Left forelimb (tissue), 1 donor: ENCODE results near the gene ACP7.

ENCODE experiments used
- DNase-seq: peaks from one replicate; pipeline ENCODE4 v3.0.0-alpha.2; 2018; ENCODE audit warnings: low spot score

Gene ACP7

DNA sequence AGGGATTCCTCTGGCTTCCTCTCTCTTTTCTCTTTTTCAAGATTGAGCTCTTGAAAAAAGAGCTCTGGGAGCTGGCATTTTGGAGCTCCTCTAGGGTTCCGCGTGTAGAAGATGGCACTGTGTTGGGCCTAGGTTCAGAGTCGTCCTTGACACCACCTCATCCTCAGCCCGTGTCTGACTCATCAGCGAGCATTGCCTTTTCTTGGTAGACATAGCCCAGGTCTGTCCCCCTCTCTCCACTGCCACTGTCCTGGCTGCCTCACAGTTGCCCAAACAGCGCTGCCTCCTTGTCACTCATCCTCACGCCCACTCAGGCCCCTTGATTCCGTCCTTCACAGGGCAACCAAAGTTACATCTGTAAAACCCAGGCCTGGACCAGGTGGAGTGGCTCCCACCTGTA lies 66.1 kb downstream of the ACP7 start:
- DNase-seq = no peak

DNA sequence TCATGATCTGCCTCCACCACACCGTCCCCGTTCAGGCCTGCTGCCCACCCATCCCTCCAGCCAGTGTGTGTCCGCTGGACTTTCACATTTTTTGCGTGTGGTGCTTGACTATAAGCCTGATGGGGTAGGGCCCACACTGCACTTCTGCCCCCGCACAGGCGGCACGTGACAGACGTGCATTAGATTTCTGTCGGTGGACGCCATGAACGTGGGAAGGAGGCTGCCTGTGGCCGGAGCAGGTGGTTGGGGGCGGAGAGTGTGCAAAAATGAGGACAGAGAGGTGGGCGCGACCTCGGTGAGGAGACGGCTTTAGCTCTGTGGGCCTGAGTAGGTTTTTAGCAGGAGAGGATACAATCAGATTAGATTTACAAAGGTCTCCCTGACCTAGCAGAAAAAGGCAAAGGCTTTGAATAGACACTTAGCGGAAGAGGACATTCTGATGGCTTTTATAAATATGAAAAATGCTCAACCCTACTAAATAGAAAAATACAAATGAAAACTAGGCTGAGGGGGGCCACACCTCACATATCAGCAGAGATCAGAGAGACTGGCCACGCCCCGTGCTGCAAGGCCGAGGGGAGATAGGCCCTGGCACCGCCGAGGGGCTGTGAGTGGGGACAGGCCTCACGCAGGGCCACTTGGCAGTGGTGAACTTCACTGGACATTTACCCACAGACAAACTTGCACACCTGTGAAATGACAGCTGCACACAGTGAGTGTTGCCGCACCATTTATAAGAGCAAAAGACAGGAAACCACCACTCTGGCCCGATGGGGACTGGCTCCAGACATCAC lies 66.8 kb downstream of the ACP7 start:
- no peak for DNase-seq

DNA sequence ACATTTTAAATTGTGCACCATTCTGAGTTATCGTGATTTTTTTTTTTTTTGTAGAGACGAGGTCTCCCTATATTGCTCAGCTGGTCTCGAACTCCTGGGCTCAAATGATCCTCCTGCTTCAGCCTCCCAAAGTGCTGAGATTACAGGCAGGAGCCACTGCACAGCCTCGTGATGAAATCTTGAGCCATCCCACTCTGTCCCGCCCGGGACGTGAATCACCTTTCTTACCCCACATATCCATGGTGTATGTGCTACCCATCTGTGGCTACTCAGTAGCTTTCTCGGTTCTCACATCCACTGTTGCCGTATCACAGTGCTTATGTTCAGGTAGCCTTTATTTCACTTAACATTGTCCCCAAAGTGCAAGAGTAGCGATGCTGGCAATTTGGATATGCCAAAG lies 67.9 kb downstream of the ACP7 start:
- no peak for DNase-seq

DNA sequence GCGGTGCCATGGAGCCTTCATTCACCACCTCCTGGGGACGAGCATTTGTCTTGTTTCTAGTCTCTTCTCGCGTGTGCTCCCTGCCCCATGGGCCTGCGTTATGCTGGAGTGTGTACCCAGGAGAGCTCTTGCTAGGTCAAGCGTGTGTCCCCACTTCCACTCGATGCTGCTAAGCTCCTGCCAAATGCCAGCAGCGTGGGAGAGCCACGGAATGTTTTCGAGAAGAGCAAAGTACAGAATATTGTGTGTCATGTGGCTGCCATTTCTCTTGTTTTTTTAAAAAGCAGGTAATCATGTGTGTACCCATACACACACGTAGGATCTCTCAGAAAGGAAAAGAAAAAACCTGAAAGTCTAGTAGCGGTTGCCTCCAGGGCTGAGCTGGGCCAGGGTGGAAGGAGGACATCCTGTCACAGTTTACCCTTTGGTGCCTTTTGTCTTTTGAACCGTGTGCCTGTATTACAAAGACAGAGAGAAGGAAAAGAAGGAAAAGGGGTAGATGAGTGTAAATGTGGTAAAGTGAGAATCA lies 70.0 kb downstream of the ACP7 start:
- no peak for DNase-seq

DNA sequence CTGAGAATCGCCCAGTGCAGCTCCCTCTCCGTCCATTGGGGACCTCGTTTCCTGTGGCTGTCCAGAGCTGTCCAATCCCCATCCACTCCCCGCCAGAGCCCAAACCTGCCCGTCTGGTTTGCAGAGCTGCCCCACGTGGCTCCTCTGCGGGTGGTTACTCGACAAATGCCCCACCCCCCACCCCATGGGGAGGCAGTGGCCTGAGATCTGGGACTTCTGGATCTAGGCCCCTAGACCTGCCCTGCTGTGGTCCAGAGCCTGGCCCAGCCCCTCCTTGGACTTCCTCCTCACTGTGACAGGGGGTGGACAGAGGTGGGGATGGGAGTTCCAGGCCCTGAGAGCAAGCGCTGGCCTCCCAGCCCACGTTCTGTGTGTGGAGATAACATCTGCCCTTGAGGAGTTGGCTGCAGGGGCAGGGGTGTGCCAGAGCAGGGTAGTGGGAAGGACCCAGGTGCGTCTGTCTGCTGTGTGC lies 70.5 kb downstream of the ACP7 start:
- no peak for DNase-seq

DNA sequence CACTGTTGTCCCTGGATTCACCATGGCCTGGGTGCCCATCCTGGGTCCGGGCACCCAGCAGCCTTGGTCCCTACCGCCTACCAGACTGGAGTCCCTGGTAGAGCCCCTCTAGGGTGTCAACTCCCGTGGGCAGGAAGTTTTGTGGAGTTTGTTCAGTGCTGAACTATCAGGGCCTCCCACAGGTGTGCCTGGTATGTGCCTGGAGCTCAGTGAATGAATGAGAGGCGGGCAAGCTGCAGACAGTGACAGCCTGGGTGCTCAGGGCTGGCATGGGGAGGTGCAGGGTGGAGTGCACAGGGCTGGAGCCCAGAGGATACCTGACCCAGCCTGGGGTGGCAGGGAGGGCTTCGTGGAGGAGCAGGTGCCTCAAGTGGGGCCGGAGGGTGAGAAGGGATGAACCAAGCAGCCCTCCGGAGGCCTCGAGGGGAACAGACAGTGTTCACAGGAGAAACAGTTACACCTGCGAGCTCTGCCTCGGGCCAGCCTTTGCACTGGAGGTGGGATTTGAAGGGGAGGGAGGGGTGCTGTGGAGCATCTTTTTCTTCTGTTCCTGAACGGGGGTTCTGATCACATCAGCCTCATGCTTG lies 71.0 kb downstream of the ACP7 start:
- DNase-seq = no peak

DNA sequence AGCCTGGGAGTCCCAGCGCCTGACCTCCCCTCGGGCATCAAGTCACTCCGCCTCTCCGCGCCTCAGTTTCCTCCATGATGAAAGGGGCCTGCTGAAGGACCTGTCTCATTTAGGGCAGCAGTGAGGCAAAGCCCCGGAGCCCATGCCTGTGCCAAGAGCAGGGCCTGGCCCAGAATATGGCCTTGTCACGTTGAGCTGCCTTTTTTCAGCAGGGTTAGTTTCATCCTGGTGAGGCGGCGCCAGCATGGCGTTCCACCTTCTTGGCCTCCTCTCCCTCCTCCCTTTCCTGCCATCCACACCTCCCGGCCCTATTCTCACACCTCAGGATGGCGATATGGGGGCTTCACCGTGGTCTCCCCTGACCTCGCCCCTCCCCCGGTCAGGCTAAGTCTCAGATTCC lies 71.6 kb downstream of the ACP7 start:
- no peak for DNase-seq

DNA sequence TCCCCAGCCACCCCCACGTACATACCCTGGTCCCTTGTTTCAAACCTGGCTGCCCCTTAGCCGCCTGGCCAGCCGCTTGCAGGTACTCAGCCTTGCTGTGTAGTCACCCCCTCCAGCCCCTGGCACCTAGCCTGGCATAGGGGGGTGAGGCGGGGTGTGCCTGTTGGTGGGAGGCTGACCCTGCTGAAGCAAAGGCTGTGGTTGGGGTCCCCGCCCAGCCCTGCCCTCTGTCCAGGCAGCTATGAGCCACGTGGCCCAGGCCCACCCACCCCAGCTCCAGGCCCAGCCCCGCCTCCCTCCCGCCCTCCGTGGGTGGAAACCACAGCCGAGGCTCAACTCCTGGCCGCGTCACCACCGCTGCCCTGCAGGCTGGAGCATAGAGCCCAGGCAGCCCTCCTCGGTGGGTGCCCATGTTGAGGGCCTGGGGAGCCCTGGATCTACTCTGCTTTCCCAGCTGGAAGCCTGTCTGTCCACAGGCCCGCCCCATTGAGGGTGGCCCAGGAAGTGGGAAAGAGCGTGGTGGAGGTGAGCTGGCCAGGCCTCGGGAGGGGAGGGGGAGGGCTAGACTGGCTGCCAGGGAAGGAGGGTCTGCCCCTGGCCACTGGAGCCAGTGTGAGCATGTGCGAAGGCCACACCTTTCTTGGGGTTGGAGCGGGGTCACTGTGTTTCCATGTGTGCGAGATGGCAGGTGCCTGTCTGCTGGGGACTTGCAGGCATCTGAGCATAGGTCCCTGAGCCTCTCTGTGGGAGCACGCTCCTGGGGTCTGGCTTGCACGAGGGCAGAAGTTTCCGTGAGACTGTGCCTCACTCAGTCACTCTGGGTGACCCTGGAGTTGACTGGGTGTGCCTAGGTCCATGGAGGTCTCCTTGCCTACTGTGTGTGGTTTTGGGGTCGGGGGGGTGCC lies 72.4 kb downstream of the ACP7 start:
- DNase-seq = no peak

DNA sequence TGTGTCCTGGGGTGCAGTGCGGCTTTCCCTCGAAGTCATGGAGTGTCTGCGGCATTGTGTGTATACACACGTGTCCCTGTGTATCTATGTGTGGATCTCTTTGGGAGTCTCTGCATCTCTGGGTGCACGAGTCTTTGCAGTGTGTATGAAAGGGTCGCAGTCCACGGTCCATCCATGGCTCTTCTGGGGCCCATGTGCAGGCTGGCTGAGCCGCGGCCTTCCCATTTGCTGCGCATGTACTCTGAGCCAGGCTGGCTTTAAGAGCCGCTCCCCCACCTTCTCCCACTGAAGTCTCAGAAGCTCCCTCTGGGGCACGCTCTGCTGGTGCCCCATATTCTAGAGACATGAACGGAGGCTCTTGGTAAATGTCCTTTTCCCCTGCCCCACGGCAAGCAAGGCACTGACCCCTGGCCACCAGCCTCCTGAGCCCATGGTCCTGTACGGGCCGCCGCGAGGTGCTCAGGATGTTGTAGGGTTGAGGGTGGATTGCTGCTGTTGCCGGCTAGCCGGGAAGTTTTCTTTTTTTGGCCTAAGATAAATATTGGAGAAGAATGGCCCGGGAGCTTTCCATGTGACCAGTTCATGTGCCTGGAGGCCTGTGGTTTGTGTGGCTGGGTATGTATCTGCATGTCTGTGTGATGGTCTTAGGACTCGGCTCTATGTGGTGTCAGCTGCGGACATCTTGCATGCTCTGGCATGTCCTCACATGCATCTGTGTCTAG lies 73.3 kb downstream of the ACP7 start:
- DNase-seq = no peak

DNA sequence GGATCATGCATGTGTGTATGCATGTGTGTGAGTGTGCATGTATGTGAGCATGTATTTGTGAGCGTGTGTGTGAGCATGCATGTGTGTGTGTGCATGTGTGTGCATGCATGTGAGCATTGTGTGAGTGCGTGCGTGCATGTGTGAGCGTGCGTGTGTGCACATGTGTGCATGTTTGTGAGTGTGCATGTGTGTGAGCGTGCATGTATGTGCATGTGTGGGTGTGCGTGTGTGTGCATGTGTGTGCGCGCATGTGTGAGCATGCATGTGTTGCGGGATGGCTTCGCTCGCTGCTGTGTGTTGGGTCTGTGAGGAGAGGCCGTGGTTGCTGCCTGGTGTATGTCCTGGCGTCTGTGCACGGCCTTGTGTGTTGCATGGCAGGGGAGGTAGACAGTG lies 73.8 kb downstream of the ACP7 start:
- DNase-seq = no peak

DNA sequence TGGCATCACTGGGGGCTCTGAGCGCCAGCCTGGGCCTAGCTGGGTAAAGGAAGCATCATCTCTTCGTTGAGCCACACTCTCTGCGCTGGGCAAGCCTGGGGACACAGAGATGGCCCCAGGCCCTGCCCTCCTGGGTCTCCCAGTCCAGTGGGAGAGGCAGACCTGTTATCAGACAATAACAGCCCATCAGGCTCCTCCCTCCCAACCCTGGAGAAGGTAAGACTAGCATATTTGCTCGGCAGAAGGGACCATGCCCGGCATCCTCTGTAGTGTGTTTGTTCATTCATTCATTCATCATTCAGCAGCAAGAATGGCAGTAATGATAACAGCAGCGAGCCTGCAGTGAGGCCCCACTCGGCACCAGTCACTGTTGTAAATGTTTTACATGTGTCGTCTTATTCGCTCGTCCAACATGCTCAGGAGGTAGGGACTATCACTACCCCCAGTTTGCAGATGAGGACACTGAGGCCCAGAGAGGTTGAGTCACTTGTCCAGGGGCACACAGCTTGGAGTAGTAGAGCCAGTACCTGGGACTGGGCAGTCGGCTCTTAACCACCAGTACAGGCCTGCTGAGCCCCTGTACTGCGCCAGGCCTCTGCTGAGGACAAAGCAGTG lies 74.6 kb downstream of the ACP7 start:
- no peak for DNase-seq

DNA sequence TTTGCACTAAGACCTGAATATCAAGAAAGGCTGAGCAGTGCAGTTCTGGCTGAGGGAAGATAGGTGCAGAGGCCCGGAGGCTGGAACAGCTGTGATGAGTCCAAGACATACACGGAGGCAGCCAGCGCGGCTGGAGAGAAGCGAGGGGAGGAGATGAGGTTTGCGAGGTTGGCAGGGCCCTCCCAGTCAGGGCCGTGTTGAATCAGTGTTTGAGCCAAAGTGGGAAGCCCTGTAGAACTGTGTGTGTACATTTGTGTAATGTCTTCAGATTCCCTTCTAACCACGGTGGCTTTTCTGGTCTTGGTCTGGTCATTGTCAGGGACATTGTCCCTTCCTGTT lies 76.3 kb downstream of the ACP7 start:
- DNase-seq = no peak
